ENCODE measurements around the gene BAHCC1. TPM values are rescaled to one million over a fixed set of nuclear protein-coding genes. Genes with fewer than 3 reads are reported as not detected.
A peak's percentile ranks its signal among the peaks of the same experiment; 100 is the strongest.

Gene BAHCC1
- total and polyA plus RNA-seq, 2 of the 4 experiments (the other 2 are of a cell fraction): 0.36 to 7.8 TPM

DNA sequence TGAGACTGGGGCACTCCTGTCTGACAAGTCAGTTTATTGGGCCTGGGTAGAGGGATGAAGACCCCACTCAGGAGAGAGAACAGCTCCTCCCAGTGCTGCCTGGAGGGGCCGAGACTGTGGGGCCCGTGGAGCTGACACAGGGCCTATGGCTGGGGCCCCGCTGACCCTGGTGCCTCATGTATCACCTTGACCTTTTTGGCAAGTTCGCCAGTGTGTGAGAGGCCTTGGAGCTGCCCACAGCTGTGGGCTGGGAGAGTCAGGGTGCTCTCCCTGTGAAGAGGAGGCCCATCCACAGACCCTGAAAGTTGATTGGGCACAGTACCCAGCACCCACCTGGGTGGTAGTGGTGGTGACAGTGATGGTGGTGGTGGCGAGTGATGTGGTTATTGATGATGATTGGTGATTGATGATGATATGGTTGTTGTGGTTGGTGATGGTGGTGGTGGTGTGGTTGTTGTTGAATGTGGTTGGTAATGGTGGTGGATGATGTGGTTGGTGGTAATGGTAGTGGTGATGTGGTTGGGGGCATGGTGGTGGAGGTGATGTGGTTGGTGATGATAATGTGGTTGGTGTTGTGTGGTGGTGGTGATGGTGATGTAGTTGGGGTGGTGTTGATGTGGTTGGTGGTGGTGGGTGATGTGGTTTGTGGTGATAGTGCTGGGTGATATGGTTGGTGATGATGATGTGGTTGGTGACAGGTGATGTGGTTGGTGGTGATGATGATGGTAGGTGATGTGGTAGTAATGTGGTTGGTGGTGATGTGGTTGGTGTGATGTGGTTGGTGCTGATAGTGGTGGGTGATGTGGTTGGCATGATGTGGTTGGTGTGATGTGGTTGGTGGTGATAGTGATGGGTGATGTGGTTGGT lies 29.1 kb downstream of the BAHCC1 start:
- Histone ChIP-seq H3K23ac (ENCODE audit: low read depth, low read length) (peak overlapping the region; percentile 75; the same call in 1 of the 2 replicates), H3K9ac (ENCODE audit: low read depth, low read length) (no peak overlapping the region), H3K27me3 (ENCODE audit: control insufficient read depth, insufficient read depth, low read length) (no peaks in the 10 kb centered on the region), H4K91ac (ENCODE audit: insufficient read depth, low read depth, low read length) (peak overlapping the region; percentile 96), H3K14ac (replicated peaks; ENCODE audit: low read depth, low read length) (peak overlapping the region; percentile 88), H3K27ac (ENCODE audit: insufficient read depth, low read length) (no peak overlapping the region; the same call in 1 of the 2 replicates), H4K8ac (ENCODE audit: low read depth in 2 of 2, low read length in 2 of 2) (peak overlapping the region in 1 of 2 experiments; percentile 86; a peak in 1 of 4 replicates), H3K4me2 (ENCODE audit: low read depth, low read length) (no peak overlapping the region), H2BK5ac (ENCODE audit: low read depth, low read length, poor library complexity, severe bottlenecking) (peak overlapping the region; percentile 65), H2AK9ac (replicated peaks; ENCODE audit: low read depth, low read length, poor library complexity) (peak overlapping the region; percentile 96), H2BK120ac (ENCODE audit: low read depth, low read length) (peak overlapping the region; percentile 99), H3K4me3 (ENCODE audit: insufficient read depth, low read depth, low read length) (no peak overlapping the region), H2BK20ac (ENCODE audit: low read depth, low read length) (peak overlapping the region; percentile 82), H4K5ac (ENCODE audit: low read depth, low read length) (no peak overlapping the region; the same call in 1 of the 2 replicates), H2AK5ac (ENCODE audit: low read depth, low read length) (peak overlapping the region; percentile 100), H3K18ac (ENCODE audit: low read depth, low read length) (no peak overlapping the region), H3K4me1 (ENCODE audit: control insufficient read depth, insufficient read depth, low read length) (peaks cover 46% of the 10 kb centered on the region), H2BK15ac (ENCODE audit: low read depth, low read length) (peak overlapping the region; percentile 93; the same call in 2 of the 3 replicates), H3K9me3 (ENCODE audit: control insufficient read depth, insufficient read depth, low read length) (no peaks in the 10 kb centered on the region), H3K56ac (ENCODE audit: extremely low read depth, insufficient read depth, low read length) (no peak overlapping the region), H3K79me1 (ENCODE audit: low read depth in 1 of 2, low read length in 2 of 2) (peaks cover 34 to 66% of the 10 kb centered on the region in 2 experiments), H3K4ac (ENCODE audit: low read depth, low read length) (peak overlapping the region; percentile 99), H4K20me1 (ENCODE audit: insufficient read depth, low read length) (peaks cover 3% of the 10 kb centered on the region; the same call in 1 of the 2 replicates), H2AFZ (replicated peaks; ENCODE audit: low read length, poor library complexity) (no peak overlapping the region), H3K9me1 (ENCODE audit: insufficient read depth, low read length) (peaks cover 22% of the 10 kb centered on the region), H3K36me3 (ENCODE audit: control insufficient read depth, insufficient read depth, low read length) (no peaks in the 10 kb centered on the region; the same call in 1 of the 2 replicates)
- in situ Hi-C loops (cut with MboI; ENCODE audit: low sequenced_read_pairs) (no loop called here), dilution Hi-C loops (cut with HindIII; ENCODE audit: low sequenced_read_pairs, unreplicated experiment) (no loop called here), intact Hi-C loops (cut with micrococcal nuclease) (no loop called here)
- CTCF ChIA-PET: no interaction called here
- TF ChIP-seq, protein P1, sequence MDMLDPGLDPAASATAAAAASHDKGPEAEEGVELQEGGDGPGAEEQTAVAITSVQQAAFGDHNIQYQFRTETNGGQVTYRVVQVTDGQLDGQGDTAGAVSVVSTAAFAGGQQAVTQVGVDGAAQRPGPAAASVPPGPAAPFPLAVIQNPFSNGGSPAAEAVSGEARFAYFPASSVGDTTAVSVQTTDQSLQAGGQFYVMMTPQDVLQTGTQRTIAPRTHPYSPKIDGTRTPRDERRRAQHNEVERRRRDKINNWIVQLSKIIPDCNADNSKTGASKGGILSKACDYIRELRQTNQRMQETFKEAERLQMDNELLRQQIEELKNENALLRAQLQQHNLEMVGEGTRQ (IDR thresholded peaks at IDR 0.05; ENCODE audit: low read depth, low read length): no peak
- TF ChIP-seq MAZ (IDR thresholded peaks at IDR 0.05; ENCODE audit: borderline replicate concordance, low read depth, low read length): no peak
- TF ChIP-seq NFE2L2 (IDR thresholded peaks at IDR 0.05; ENCODE audit: low read depth, low read length): no peak
- TF ChIP-seq MAFK (IDR thresholded peaks at IDR 0.05; ENCODE audit: low read depth, low read length): no peak
- TF ChIP-seq, protein P2, sequence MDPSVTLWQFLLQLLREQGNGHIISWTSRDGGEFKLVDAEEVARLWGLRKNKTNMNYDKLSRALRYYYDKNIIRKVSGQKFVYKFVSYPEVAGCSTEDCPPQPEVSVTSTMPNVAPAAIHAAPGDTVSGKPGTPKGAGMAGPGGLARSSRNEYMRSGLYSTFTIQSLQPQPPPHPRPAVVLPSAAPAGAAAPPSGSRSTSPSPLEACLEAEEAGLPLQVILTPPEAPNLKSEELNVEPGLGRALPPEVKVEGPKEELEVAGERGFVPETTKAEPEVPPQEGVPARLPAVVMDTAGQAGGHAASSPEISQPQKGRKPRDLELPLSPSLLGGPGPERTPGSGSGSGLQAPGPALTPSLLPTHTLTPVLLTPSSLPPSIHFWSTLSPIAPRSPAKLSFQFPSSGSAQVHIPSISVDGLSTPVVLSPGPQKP (IDR thresholded peaks at IDR 0.05; ENCODE audit: borderline replicate concordance, low read depth, low read length): no peak
- no peak for TF ChIP-seq POLR2A (IDR thresholded peaks at IDR 0.05; ENCODE audit: low read depth, low read length)
- no peak for TF ChIP-seq SMC3 (IDR thresholded peaks at IDR 0.05; ENCODE audit: low read depth, low read length)
- TF ChIP-seq RAD21 (IDR thresholded peaks at IDR 0.05; ENCODE audit: low read length): no peak
- TF ChIP-seq MXI1 (IDR thresholded peaks at IDR 0.05; ENCODE audit: borderline replicate concordance, low read depth, low read length): no peak
- no peak for TF ChIP-seq CHD1 (IDR thresholded peaks at IDR 0.05; ENCODE audit: low read depth, low read length)
- WGBS, 2 experiments (ENCODE audit: extremely low coverage in 2 of 2, insufficient read length in 1 of 2): 81% methylated on average over 3 of the region's 5 CpGs; no CpG with 5 or more reads in 1 of the 2 experiments
- BruUV-seq (replicated peaks): no TSS peak
- ATAC-seq (ENCODE audit: low read depth): no peak
- no peak for DNase-seq
- POLR2A ChIA-PET (ENCODE audit: unreplicated experiment): no interaction called here
